ENCODE data around the gene DSCAM.

DSCAM gene

DNA sequence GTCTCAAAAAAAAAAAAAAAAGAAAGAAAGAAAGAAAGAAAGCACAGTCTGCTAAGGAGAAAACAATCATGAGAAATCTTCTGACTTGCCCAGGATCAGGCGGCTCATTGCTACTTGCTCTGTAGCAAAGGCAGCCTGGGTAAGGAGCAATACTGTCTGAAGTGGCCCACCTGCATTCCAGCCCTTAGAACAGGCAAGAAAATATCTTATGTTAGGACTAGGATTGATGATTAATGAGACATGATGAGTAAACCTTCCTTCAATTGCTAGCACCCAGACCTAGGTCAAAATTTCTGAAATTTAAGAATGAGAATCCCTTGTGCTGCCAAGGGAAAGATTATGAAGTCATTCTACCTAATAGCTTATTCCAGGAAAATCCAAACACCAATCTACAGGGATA lies 140.8 kb downstream of the DSCAM start:
- no peak for DNase-seq (ENCODE audit: low read depth in 2 of 2)

DNA sequence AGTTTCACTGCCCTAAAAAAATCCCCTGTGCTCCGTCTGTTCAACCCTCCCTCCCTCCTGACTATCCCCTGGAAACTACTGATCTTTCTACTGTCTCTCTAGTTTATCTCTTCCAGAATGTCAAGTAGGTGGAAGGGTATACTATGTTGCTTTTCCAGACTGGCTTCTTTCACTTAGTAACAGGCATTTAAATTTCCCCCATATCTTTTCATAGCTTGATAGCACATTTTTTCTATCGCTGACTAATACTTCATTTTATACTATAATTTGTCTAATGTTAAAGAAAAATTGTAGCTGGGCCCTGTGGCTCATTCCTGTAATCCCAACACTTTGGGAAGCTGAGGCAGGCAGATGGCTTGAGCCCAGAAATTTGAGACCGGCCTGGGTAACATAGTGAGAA lies 142.8 kb downstream of the DSCAM start:
- no peak for DNase-seq (ENCODE audit: low read depth in 2 of 2)

GRCh38 chr21:40699366-40699765 lies 147.6 kb downstream of the DSCAM start:
- DNase-seq (ENCODE audit: low read depth in 2 of 2) = no peak

DNA sequence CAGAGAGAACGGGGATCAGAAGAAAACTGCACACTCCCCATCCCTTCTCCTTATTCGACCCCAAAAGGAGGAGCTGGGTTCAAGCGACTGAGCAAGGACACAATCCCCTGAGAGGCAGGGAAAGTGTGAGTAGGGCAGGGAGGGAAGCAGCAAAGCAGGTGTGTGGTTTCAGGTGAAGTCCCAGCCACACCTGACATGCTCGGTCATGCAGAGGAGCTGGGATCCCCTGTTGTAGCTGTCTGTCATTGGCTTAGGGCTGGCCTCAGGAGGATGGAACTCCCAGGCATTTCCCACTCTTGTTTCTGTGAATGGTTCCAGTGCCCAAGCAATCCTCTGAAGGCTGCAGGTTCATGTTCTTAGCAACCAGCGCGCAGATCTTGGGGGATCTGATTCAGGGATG lies 150.7 kb downstream of the DSCAM start:
- DNase-seq (ENCODE audit: low read depth in 2 of 2) = no peak

- no peak for DNase-seq (ENCODE audit: low read depth in 2 of 2)
Observed at GRCh38 chr21:40689840-40690360, 157.1 kb downstream of the DSCAM start.

DNA sequence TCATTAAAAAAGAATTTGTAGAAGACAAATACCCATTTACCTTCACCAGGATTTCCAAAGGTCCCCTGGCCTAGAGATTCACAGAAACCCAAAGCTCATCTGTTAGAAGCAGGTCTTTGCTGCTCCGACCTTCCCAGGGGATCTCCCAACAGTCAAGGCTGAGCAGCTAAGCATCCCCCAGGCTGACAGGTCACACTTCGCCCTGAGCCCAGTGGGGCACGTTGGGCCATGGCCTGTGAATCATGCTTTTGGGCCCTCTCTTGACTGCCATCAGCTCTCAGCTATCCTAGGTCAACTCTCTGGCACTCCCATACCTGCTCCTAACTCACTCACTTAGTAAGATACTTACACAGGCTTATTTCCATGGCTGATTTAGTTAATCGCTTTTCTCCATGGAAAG lies 157.7 kb downstream of the DSCAM start:
- DNase-seq (ENCODE audit: low read depth in 2 of 2) = no peak

DNA sequence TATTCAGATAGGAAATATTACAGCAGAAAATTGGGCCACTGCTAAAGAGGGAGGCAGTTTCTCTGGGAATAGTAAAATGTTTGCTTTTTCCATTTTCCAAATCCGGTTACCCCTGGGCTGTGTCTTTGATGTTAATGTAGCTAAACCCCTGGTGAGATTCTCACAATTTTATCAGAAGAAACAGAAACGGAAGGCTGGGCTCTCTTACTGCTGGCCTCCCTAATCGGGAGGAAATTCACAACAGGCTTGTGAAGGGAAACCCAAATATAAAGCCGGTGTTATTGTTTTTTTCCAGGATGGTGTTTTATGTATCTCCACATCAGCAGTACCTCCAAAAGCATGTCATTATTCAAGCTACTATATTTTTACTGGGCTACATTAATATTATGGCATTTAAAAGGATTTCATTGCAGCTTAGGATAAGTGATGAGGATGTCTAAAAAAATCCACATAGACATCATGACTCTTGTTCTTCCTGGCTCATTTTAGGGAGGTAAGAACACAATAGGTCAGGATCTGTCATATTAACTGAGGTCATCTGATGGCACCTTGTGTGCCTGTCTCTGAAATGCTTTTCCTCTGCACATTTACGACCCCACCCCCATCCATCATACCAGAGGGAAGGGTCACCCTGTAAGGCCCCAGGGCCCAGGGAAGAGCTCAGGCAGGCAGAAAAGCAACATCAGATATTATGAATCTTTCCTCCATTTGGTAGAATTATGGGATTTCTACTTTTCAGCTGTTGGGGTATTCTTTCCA lies 158.7 kb downstream of the DSCAM start:
- no peak for DNase-seq (ENCODE audit: low read depth in 2 of 2)

- DNase-seq (ENCODE audit: low read depth in 2 of 2) = no peak
Observed at GRCh38 chr21:40687625-40688024, 159.3 kb downstream of the DSCAM start.

DNA sequence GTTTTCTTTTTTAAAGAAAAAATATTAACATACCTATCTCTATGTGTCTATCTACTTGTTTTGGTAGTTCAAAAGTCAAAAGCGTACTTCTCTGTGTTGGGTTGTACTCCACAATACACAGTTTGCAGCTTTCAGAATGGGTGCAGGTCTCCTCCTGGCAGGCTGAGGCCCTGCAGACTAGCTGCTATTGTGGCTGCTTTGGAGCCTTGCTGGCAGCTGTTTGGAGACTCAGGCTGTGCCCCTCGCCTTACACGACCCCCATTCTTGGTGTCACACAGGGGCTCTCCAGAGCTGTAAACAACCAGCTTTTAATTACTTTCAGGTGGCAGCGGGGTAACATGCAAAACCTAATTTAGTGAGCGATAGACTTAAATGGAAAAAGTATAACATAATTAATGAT lies 160.4 kb downstream of the DSCAM start:
- DNase-seq (ENCODE audit: low read depth in 2 of 2) = no peak

DNA sequence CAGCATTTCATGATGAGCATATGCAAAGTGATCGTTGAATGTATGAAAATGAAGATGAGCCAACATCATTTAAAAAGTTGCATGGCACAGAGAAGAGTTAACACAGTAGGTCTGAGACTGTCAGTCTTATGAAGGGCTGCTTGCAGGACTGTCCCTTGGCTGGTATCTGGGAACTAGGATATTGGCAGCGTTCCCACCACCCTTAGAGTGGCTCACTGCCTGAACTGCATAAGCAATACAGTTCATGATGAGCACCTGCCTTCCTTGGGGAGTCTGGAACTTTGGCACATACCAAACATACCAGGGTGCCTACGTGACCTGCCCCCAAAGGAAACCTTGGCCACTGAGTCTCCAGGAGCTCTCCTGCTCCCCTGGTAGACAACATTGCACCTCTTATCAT lies 161.8 kb downstream of the DSCAM start:
- DNase-seq (ENCODE audit: low read depth in 2 of 2) = no peak

DNA sequence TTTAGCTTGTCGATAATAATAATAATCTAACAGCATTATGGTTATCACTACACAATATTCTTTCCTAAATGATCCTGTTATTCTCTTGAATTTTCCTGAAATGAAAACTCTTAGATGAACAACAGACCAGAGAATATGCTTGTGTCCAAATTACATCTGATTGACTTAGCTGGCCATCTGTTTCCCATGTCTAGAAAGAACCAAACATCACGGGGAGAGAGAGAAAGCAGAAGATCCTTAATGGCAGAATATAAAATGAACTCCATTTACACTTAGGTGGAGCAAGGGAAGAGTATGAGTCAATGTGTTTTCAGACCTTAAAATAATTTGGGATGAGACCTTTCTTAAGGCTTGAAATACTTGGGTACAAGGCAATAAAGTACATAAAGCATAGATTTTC lies 162.2 kb downstream of the DSCAM start:
- no peak for DNase-seq (ENCODE audit: low read depth in 2 of 2)

DNA sequence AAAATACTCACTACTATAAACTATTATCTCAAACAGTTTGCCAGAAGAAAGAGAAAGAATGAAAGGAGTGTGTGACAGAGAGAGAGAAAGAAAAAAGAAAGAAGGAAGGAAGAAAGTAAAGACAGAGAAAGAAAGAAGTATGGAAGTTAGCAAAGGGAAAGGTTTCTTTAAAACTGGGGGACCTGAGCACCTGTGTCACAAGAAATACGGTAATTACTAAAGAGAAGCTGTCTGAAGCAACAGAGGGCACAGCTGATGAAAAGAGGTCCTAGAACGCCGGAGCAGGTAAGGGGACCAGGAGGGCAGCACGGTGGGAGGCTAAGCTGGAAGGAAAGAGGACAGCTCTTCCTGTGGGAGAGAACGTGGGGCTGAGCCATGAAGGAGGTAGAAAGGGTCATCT lies 163.6 kb downstream of the DSCAM start:
- DNase-seq (ENCODE audit: low read depth in 2 of 2) = no peak

DNA sequence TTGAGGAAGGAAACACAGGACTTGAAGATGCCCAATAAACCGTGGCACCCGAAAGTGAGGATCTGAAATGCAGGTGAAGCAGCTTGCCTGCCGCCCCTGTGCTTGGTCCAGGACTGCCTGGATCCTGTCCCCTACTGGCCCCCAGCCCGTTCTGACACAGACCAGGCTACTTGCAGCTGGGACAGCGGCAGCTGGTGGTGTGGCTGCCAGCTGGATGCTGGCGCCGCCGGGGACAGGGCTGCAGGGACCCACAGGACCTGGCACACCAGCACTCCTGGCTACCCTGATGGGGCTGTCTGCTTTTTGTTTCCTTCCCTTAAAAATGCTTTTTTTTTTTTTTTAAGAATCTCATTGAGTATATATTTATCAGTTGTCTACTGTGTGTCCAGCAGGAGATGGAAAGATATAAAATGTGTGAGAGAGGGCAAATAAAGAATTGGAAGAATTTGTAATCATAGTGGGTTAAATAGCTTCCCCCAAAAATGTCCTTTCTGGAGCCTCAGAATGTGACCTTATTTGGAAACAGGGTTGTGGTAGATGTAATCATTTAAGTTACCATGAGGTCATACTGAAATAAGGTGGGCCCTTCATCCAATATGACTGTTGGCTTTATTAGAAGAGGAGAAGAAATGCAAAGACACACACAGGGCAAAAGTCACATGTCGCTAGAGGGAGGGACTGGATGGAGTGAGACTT lies 165.6 kb downstream of the DSCAM start:
- no peak for DNase-seq (ENCODE audit: low read depth in 2 of 2)

GRCh38 chr21:40680311-40680710 lies 166.6 kb downstream of the DSCAM start:
- no peak for DNase-seq (ENCODE audit: low read depth in 2 of 2)

DNA sequence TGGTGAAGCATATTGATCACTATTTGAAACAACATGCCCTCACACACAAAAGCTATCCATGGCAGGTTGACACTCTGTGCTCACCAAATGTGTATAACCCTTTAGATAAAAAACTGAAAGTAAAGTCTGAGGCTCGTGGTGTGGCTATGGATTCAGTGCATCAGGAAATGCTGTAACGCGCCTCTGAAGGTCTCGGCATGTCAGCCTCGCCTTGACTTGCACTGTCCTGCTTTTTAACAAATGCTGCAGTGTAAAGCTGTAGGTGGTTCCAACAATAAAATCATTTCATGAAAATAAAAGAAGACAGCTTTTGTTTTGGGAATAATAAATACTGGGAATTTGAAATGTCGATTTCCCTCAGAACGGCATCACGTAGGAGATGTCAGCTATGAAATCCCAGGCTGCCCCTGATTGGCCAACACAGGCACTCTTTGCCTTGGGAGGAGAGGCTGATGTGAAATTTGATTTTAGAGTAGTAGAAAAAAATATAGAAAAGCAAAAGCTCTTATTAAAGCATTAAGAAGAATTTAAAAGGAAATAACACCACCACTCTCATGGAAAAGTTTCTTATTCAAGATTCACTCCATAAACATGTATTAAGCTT lies 168.2 kb downstream of the DSCAM start:
- no peak for DNase-seq (ENCODE audit: low read depth in 2 of 2)

- no peak for DNase-seq (ENCODE audit: low read depth in 2 of 2)
Observed at GRCh38 chr21:40675017-40675416, 171.9 kb downstream of the DSCAM start.

GRCh38 chr21:40672602-40673001 lies 174.4 kb downstream of the DSCAM start:
- DNase-seq (ENCODE audit: low read depth in 2 of 2) = no peak

GRCh38 chr21:40671716-40672115 lies 175.2 kb downstream of the DSCAM start:
- no peak for DNase-seq (ENCODE audit: low read depth in 2 of 2)

- no peak for DNase-seq (ENCODE audit: low read depth in 2 of 2)
Observed at GRCh38 chr21:40668555-40669275, 178.2 kb downstream of the DSCAM start.

DNA sequence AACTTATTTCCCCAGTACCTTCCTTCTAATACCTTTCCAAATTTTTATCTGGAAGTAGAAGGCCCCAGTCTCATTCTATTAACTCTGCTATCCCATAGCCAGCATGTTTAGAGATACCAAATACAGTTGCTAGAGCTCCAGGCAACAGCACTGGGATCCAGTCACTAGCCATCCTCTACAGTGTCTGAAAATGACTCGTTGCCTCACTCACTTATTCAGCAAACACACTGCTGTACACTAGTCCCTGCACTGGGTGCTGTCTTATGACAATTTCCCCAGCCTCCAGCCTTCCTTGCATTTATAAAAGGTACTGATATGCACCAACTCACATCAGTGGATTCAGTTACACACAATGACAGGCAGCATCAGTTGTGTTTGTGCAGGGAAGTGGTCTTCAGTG lies 179.0 kb downstream of the DSCAM start:
- no peak for DNase-seq (ENCODE audit: low read depth in 2 of 2)

DNA sequence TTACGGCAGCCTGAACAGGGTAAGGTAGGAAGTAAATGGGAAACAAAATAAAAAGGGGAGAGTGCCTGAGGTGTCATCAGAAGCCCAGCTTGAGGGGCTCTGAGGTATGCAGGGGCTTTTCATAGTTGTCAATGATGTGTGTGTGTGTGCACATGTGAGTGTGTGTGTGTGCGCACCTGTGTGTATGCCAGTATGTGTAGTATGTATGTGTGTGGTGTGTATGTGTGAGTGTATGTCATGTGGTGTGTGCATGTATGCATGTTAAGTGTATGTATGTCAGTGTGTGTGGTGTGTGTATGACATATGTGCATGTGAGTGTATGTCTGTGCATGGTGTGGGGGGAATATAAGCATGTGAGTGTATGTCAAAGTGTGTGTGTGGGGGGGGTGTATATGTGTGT lies 184.1 kb downstream of the DSCAM start:
- no peak for DNase-seq (ENCODE audit: low read depth in 2 of 2)

- DNase-seq (ENCODE audit: low read depth in 2 of 2) = no peak
Observed at GRCh38 chr21:40660461-40660860, 186.5 kb downstream of the DSCAM start.

Measured in stimulated activated CD8-positive, alpha-beta memory T cell treated with anti-CD3 and anti-CD28 coated beads, Interleukin-15, amount 100 ng/mL, for 48 hours (primary cell).